GM18861 (cell line): Measurements from ENCODE around the gene RPS23.
"Not testable (repeated sequence)": the region's sequence is repeated elsewhere in the genome, so short reads cannot be mapped to it uniquely, and the experiment has no call there.

ENCODE experiments used
- ATAC-seq: cut with Tn5 transposase; IDR thresholded peaks from one replicate; pipeline ENCODE4 v1.9.1; 2021; ENCODE audit not compliant: unreplicated experiment

Gene RPS23

GRCh38 chr5:82290908-82291307 lies 12.8 kb upstream of the RPS23 start:
- no peak for ATAC-seq

GRCh38 chr5:82290005-82290404 lies 11.9 kb upstream of the RPS23 start:
- no peak for ATAC-seq

- ATAC-seq: no peak
Observed at GRCh38 chr5:82287625-82288024, 9.5 kb upstream of the RPS23 start.

GRCh38 chr5:82285206-82285605 lies 7.1 kb upstream of the RPS23 start:
- ATAC-seq: no peak

GRCh38 chr5:82283893-82284292 lies 5.7 kb upstream of the RPS23 start:
- no peak for ATAC-seq

GRCh38 chr5:82278711-82279370 lies 687 bp upstream of the RPS23 start:
- no peak for ATAC-seq

- no peak for ATAC-seq
Observed at GRCh38 chr5:82277613-82277986, 554 bp downstream of the RPS23 start.

- ATAC-seq: no peak
Observed at GRCh38 chr5:82276800-82277612, 1.1 kb downstream of the RPS23 start.

GRCh38 chr5:82275216-82275664 lies 2.9 kb downstream of the RPS23 start:
- ATAC-seq: no peak

GRCh38 chr5:82274343-82275211 lies 3.6 kb downstream of the RPS23 start:
- ATAC-seq: no peak

- ATAC-seq: not testable (repeated sequence)
Observed at GRCh38 chr5:82273426-82273825, 4.7 kb downstream of the RPS23 start.

GRCh38 chr5:82272571-82273356 lies 5.4 kb downstream of the RPS23 start:
- not testable (repeated sequence) for ATAC-seq

- not testable (repeated sequence) for ATAC-seq
Observed at GRCh38 chr5:82269363-82269762, 8.8 kb downstream of the RPS23 start.

GRCh38 chr5:82267297-82267933 lies 10.7 kb downstream of the RPS23 start:
- ATAC-seq: not testable (repeated sequence)

GRCh38 chr5:82265047-82265446 lies 13.1 kb downstream of the RPS23 start:
- ATAC-seq: no peak

- ATAC-seq: no peak
Observed at GRCh38 chr5:82259172-82259800, 18.9 kb downstream of the RPS23 start.

- no peak for ATAC-seq
Observed at GRCh38 chr5:82257729-82258128, 20.4 kb downstream of the RPS23 start.

- ATAC-seq: no peak
Observed at GRCh38 chr5:82257247-82257646, 20.9 kb downstream of the RPS23 start.

- no peak for ATAC-seq
Observed at GRCh38 chr5:82255844-82256243, 22.3 kb downstream of the RPS23 start.

GRCh38 chr5:82252744-82253143 lies 25.4 kb downstream of the RPS23 start:
- ATAC-seq: no peak
